ENCODE measurements around the gene ARAP2. TPM values are rescaled to one million over a fixed set of nuclear protein-coding genes. Genes with fewer than 3 reads are reported as not detected.

The ARAP2 gene
- total and polyA plus RNA-seq, 2 donors (not counting 3 experiments of a cell fraction or from before 2014, with no cell fraction given) = not detected

DNA sequence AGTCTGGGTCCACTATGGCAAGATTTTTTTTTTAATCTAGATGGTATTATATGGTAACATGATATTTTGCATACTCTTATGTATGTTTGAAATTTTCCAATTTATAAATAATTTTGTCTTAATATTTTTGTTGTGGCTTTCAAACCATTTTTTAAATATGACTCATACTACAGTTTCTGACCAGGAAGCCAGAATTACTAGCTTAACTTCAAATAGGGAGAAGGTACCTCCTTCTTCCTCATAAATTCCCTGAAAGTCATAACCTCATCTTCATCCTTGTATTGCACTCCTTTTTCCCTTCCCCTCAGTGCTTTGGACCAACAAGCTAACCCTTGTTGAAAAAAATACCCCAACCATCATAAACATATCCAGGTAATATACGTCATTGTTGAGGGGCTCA is 21.6 kb downstream of the ARAP2 start:
- intact Hi-C loops (cut with micrococcal nuclease) (no loop called here), dilution Hi-C loops (cut with MboI; ENCODE audit: extremely low pct_ligation_motif_present, low sequenced_read_pairs) (no loop called here)
- Histone ChIP-seq H3K9ac (replicated peaks; ENCODE audit: extremely low read depth, insufficient read depth, low read length) (no peak overlapping the region), H3K4me3 (replicated peaks in 1 of 3; ENCODE audit: insufficient read depth in 1 of 3, low read depth in 1 of 3, low read length in 3 of 3) (no peak overlapping the region), H3K4me2 (ENCODE audit: insufficient read depth, low read length) (no peak overlapping the region), H4K20me1 (replicated peaks; ENCODE audit: control insufficient read depth, extremely low read depth, insufficient read depth, low read length) (no peaks in the 10 kb centered on the region), H3K4me1 (ENCODE audit: control insufficient read depth, extremely low read depth, insufficient read depth, low read length) (no peaks in the 10 kb centered on the region), H3K36me3 (ENCODE audit: control insufficient read depth in 2 of 2, extremely low read depth in 1 of 2, insufficient read depth in 2 of 2, low read length in 2 of 2) (no peaks in the 10 kb centered on the region), H2AFZ (ENCODE audit: low read depth, low read length) (no peak overlapping the region), H3K27me3 (ENCODE audit: control insufficient read depth in 2 of 2, insufficient read depth in 2 of 2, low read length in 2 of 2) (no peaks in the 10 kb centered on the region), H3K9me1 (replicated peaks; ENCODE audit: control insufficient read depth, extremely low read depth, insufficient read depth, low read length) (no peaks in the 10 kb centered on the region), H3K79me2 (ENCODE audit: control insufficient read depth, insufficient read depth, low read length) (no peaks in the 10 kb centered on the region), H3K27ac (ENCODE audit: insufficient read depth, low read depth, low read length) (no peak overlapping the region), H3K9me3 (replicated peaks; ENCODE audit: control insufficient read depth, insufficient read depth, low read length) (no peaks in the 10 kb centered on the region)
- TF ChIP-seq FOS (IDR thresholded peaks at IDR 0.05; ENCODE audit: borderline replicate concordance, insufficient read depth, low read length) (no peak), POLR2A (IDR thresholded peaks at IDR 0.05; ENCODE audit: low read depth, low read length) (no peak), GATA2 (IDR thresholded peaks at IDR 0.05; ENCODE audit: insufficient read depth, insufficient read length, low read depth, low read length) (no peak), JUN (IDR thresholded peaks at IDR 0.05; ENCODE audit: borderline replicate concordance, insufficient read depth, insufficient read length, low read depth) (no peak), EZH2 (IDR thresholded peaks at IDR 0.05; ENCODE audit: borderline replicate concordance, low read depth, low read length, severe bottlenecking) (no peak), POLR2AphosphoS5 (IDR thresholded peaks at IDR 0.05; ENCODE audit: insufficient read depth, low read depth, low read length) (no peak), MYC (IDR thresholded peaks at IDR 0.05; ENCODE audit: low read depth, low read length) (no peak)
- TF ChIP-seq, protein P1, sequence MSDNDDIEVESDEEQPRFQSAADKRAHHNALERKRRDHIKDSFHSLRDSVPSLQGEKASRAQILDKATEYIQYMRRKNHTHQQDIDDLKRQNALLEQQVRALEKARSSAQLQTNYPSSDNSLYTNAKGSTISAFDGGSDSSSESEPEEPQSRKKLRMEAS (IDR thresholded peaks at IDR 0.05; ENCODE audit: insufficient read depth, insufficient read length) = no peak
- TF ChIP-seq, protein P2, sequence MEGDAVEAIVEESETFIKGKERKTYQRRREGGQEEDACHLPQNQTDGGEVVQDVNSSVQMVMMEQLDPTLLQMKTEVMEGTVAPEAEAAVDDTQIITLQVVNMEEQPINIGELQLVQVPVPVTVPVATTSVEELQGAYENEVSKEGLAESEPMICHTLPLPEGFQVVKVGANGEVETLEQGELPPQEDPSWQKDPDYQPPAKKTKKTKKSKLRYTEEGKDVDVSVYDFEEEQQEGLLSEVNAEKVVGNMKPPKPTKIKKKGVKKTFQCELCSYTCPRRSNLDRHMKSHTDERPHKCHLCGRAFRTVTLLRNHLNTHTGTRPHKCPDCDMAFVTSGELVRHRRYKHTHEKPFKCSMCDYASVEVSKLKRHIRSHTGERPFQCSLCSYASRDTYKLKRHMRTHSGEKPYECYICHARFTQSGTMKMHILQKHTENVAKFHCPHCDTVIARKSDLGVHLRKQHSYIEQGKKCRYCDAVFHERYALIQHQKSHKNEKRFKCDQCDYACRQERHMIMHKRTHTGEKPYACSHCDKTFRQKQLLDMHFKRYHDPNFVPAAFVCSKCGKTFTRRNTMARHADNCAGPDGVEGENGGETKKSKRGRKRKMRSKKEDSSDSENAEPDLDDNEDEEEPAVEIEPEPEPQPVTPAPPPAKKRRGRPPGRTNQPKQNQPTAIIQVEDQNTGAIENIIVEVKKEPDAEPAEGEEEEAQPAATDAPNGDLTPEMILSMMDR (IDR thresholded peaks at IDR 0.05; ENCODE audit: extremely low read depth in 1 of 2, insufficient read depth in 1 of 2, low read depth in 1 of 2, low read length in 2 of 2) = no peak
- DNase-seq (ENCODE audit: low read depth, low spot score) (no peak), FAIRE-seq (no peak)
- POLR2A ChIA-PET = no interaction called here
- CTCF ChIA-PET = no interaction called here
- BruUV-seq (replicated peaks) = no TSS peak

Measured in endothelial cell of umbilical vein (primary cell).